Mesendoderm (in vitro differentiated cells): ENCODE data around the gene SLC9A8.

Experiments used
- DNase-seq: peaks from one replicate; pipeline ENCODE4 v3.0.0; 2013
- H2AK5ac ChIP-seq: 2 replicates; pipeline ENCODE4 v1.6.1; 2013; ENCODE audit warnings: low read length, inconsistent platforms
- H2BK120ac ChIP-seq: 2 replicates; pipeline ENCODE4 v1.6.1; 2013; ENCODE audit warnings: low read depth, mild to moderate bottlenecking, low read length, moderate library complexity, mixed read lengths
- H2BK15ac ChIP-seq: replicated peaks from 2 replicates; pipeline ENCODE4 v1.6.1; 2013; ENCODE audit warnings: low read depth, mild to moderate bottlenecking, moderate library complexity
- H2BK5ac ChIP-seq: 2 replicates; pipeline ENCODE4 v1.6.1; 2013; ENCODE audit warnings: low read length, inconsistent platforms
- H3K18ac ChIP-seq: 2 replicates; pipeline ENCODE4 v1.6.1; 2013; ENCODE audit warnings: mild to moderate bottlenecking, low read length, mixed read lengths
- H3K23ac ChIP-seq: one replicate; pipeline ENCODE4 v1.6.1; 2013; ENCODE audit warnings: low read length
- H3K27ac ChIP-seq: 2 replicates; pipeline ENCODE4 v1.5.1; 2013; ENCODE audit warnings: low read depth, mild to moderate bottlenecking, inconsistent platforms, low read length, moderate library complexity
- H3K27me3 ChIP-seq: 2 replicates; pipeline ENCODE4 v1.6.1; 2013; ENCODE audit warnings: low read length, control low read depth, mild to moderate bottlenecking, inconsistent platforms; ENCODE audit not compliant: insufficient read depth, poor library complexity
- H3K36me3 ChIP-seq: 2 replicates; pipeline ENCODE4 v1.6.1; 2013; ENCODE audit warnings: low read length, inconsistent platforms; ENCODE audit not compliant: control insufficient read depth, insufficient read depth
- H3K4ac ChIP-seq: one replicate; pipeline ENCODE4 v1.6.1; 2013; ENCODE audit warnings: low read depth, mild to moderate bottlenecking, low read length, moderate library complexity
- H3K4me1 ChIP-seq: 2 replicates; pipeline ENCODE4 v1.6.1; 2013; ENCODE audit warnings: low read depth, low read length, inconsistent platforms; ENCODE audit not compliant: control insufficient read depth
- H3K4me2 ChIP-seq: 2 replicates; pipeline ENCODE4 v1.6.1; 2013; ENCODE audit warnings: low read length
- H3K4me3 ChIP-seq: 2 replicates; pipeline ENCODE4 v1.5.1; 2013; ENCODE audit warnings: mild to moderate bottlenecking, low read length
- H3K56ac ChIP-seq: one replicate; pipeline ENCODE4 v1.6.1; 2013; ENCODE audit warnings: low read length
- H3K79me1 ChIP-seq: 2 replicates; pipeline ENCODE4 v1.6.1; 2013; ENCODE audit warnings: low read length, inconsistent platforms
- H3K79me2 ChIP-seq: 2 replicates; pipeline ENCODE4 v1.6.1; 2013; ENCODE audit warnings: mild to moderate bottlenecking, low read length; ENCODE audit not compliant: control insufficient read depth, insufficient read depth
- H3K9ac ChIP-seq: 2 replicates; pipeline ENCODE4 v1.6.1; 2013; ENCODE audit warnings: low read length, inconsistent platforms
- H4K5ac ChIP-seq: one replicate; pipeline ENCODE4 v1.6.1; 2013; ENCODE audit warnings: low read length
- H4K8ac ChIP-seq: one replicate; pipeline ENCODE4 v1.6.1; 2013; ENCODE audit warnings: low read depth, mild to moderate bottlenecking, control low read depth, low read length, moderate library complexity
- WGBS: extraction: QIAGEN DNeasy Blood & Tissue Kit; methylation state at CpG from one replicate; pipeline ENCODE4 v1.1.7; 2013; ENCODE audit warnings: low lambda C conversion rate, missing lambda C conversion rate; ENCODE audit not compliant: insufficient coverage; ENCODE audit errors: extremely low coverage; 5-methylcytosine and 5-hydroxymethylcytosine counted together

The SLC9A8 gene

GRCh38 chr20:49899541-49900383 lies 87.1 kb downstream of the SLC9A8 start:
- H3K79me2 ChIP-seq, result no peaks in the 10 kb centered on the region
- no peak overlapping the region for H2BK120ac ChIP-seq
- no peak overlapping the region for H4K5ac ChIP-seq
- peaks cover 2% of the 10 kb centered on the region for H3K36me3 ChIP-seq
- H3K79me1 ChIP-seq, result no peaks in the 10 kb centered on the region
- no peak overlapping the region for H3K4ac ChIP-seq
- H3K27me3 ChIP-seq, result no peaks in the 10 kb centered on the region
- no peak overlapping the region for H3K4me2 ChIP-seq
- H3K18ac ChIP-seq, result no peak overlapping the region
- no peak overlapping the region for H2BK15ac ChIP-seq
- no peak overlapping the region for H2BK5ac ChIP-seq
- no peaks in the 10 kb centered on the region for H3K4me1 ChIP-seq
- H4K8ac ChIP-seq, result no peak overlapping the region
- WGBS, result no CpG with 5 or more reads among the region's 10 CpGs
- H3K23ac ChIP-seq, result no peak overlapping the region
- H3K9ac ChIP-seq, result no peak overlapping the region
- no peak overlapping the region for H3K27ac ChIP-seq
- no peak overlapping the region for H2AK5ac ChIP-seq
- no peak overlapping the region for H3K4me3 ChIP-seq
- no peak for DNase-seq
- H3K56ac ChIP-seq, result no peak overlapping the region

GRCh38 chr20:49901588-49901987 lies 89.0 kb downstream of the SLC9A8 start:
- no peak overlapping the region for H3K9ac ChIP-seq
- no peaks in the 10 kb centered on the region for H3K27me3 ChIP-seq
- H3K18ac ChIP-seq, result no peak overlapping the region
- WGBS, result no CpG with 5 or more reads among the region's 5 CpGs
- peaks cover 3% of the 10 kb centered on the region for H3K36me3 ChIP-seq
- no peak overlapping the region for H3K4ac ChIP-seq
- no peak overlapping the region for H3K27ac ChIP-seq
- no peak overlapping the region for H4K8ac ChIP-seq
- H3K4me2 ChIP-seq, result no peak overlapping the region
- no peak overlapping the region for H3K23ac ChIP-seq
- H2BK120ac ChIP-seq, result no peak overlapping the region
- H3K79me1 ChIP-seq, result no peaks in the 10 kb centered on the region
- H3K79me2 ChIP-seq, result no peaks in the 10 kb centered on the region
- H3K4me3 ChIP-seq, result no peak overlapping the region
- no peak overlapping the region for H4K5ac ChIP-seq
- H2AK5ac ChIP-seq, result no peak overlapping the region
- H2BK5ac ChIP-seq, result no peak overlapping the region
- no peak for DNase-seq
- H3K56ac ChIP-seq, result no peak overlapping the region
- no peak overlapping the region for H2BK15ac ChIP-seq
- H3K4me1 ChIP-seq, result no peaks in the 10 kb centered on the region

- Histone ChIP-seq H3K4me3 (no peak overlapping the region), H3K4ac (no peak overlapping the region), H4K8ac (no peak overlapping the region), H2BK5ac (no peak overlapping the region), H2BK15ac (no peak overlapping the region), H4K5ac (no peak overlapping the region), H3K4me2 (no peak overlapping the region), H3K36me3 (peaks cover 3% of the 10 kb centered on the region), H3K79me2 (no peaks in the 10 kb centered on the region), H2BK120ac (no peak overlapping the region), H3K27me3 (no peaks in the 10 kb centered on the region), H3K56ac (no peak overlapping the region), H3K79me1 (peaks cover 2% of the 10 kb centered on the region), H3K4me1 (no peaks in the 10 kb centered on the region), H3K9ac (no peak overlapping the region), H3K27ac (no peak overlapping the region), H3K23ac (no peak overlapping the region), H2AK5ac (no peak overlapping the region), H3K18ac (no peak overlapping the region)
- DNase-seq, result no peak
- no CpG with 5 or more reads among the region's 17 CpGs for WGBS
Observed at GRCh38 chr20:49904440-49905214, 92.0 kb downstream of the SLC9A8 start.

GRCh38 chr20:49905415-49906091 lies 92.9 kb downstream of the SLC9A8 start:
- no peaks in the 10 kb centered on the region for H3K4me1 ChIP-seq
- H3K27ac ChIP-seq, result no peak overlapping the region
- H3K4me2 ChIP-seq, result no peak overlapping the region
- DNase-seq, result no peak
- H4K8ac ChIP-seq, result no peak overlapping the region
- peaks cover 3% of the 10 kb centered on the region for H3K36me3 ChIP-seq
- peaks cover 6% of the 10 kb centered on the region for H3K79me1 ChIP-seq
- H2BK5ac ChIP-seq, result no peak overlapping the region
- no peak overlapping the region for H3K23ac ChIP-seq
- H3K9ac ChIP-seq, result no peak overlapping the region
- no CpG with 5 or more reads among the region's 29 CpGs for WGBS
- no peaks in the 10 kb centered on the region for H3K79me2 ChIP-seq
- H2BK15ac ChIP-seq, result no peak overlapping the region
- no peak overlapping the region for H3K4ac ChIP-seq
- no peak overlapping the region for H4K5ac ChIP-seq
- no peak overlapping the region for H2BK120ac ChIP-seq
- H3K18ac ChIP-seq, result no peak overlapping the region
- no peak overlapping the region for H3K56ac ChIP-seq
- no peak overlapping the region for H3K4me3 ChIP-seq
- H2AK5ac ChIP-seq, result no peak overlapping the region
- no peaks in the 10 kb centered on the region for H3K27me3 ChIP-seq

- no peak overlapping the region for H3K27ac ChIP-seq
- no peak overlapping the region for H3K4me3 ChIP-seq
- no peaks in the 10 kb centered on the region for H3K27me3 ChIP-seq
- H3K9ac ChIP-seq, result no peak overlapping the region
- H3K36me3 ChIP-seq, result peaks cover 3% of the 10 kb centered on the region
- no CpG with 5 or more reads among the region's 37 CpGs for WGBS
- no peaks in the 10 kb centered on the region for H3K4me1 ChIP-seq
- no peak for DNase-seq
- no peak overlapping the region for H3K18ac ChIP-seq
- no peak overlapping the region for H4K5ac ChIP-seq
- no peak overlapping the region for H3K4me2 ChIP-seq
- no peak overlapping the region for H3K4ac ChIP-seq
- H3K23ac ChIP-seq, result no peak overlapping the region
- no peak overlapping the region for H2BK5ac ChIP-seq
- H3K56ac ChIP-seq, result no peak overlapping the region
- no peak overlapping the region for H2BK120ac ChIP-seq
- H4K8ac ChIP-seq, result no peak overlapping the region
- H2AK5ac ChIP-seq, result no peak overlapping the region
- no peak overlapping the region for H2BK15ac ChIP-seq
- peaks cover 2% of the 10 kb centered on the region for H3K79me2 ChIP-seq
- H3K79me1 ChIP-seq, result peaks cover 6% of the 10 kb centered on the region
Observed at GRCh38 chr20:49906101-49906604, 93.5 kb downstream of the SLC9A8 start.
